Stimulated activated CD8-positive, alpha-beta memory T cell treated with anti-CD3 and anti-CD28 coated beads, Interleukin-4, amount 100 ng/mL, for 4 hours (primary cell): ENCODE results near the gene TSPO.

ENCODE experiments used
- DNase-seq, 2 donors: peaks; one replicate each; pipeline ENCODE4 v3.0.0-alpha.2; 2020; ENCODE audit warnings: low read depth in 2 of 2, low spot score in 1 of 2

TSPO gene

GRCh38 chr22:43157874-43158546, 6.7 kb downstream of the TSPO start:
- DNase-seq: no peak

GRCh38 chr22:43158778-43159483, 7.6 kb downstream of the TSPO start:
- DNase-seq: no peak

GRCh38 chr22:43159484-43160178, 8.3 kb downstream of the TSPO start:
- DNase-seq: no peak

GRCh38 chr22:43160497-43161126, 9.3 kb downstream of the TSPO start:
- no peak for DNase-seq

- no peak for DNase-seq
Observed at GRCh38 chr22:43162412-43163150, 11.2 kb downstream of the TSPO start.

- no peak for DNase-seq
Observed at GRCh38 chr22:43163241-43163795, 12.0 kb downstream of the TSPO start.

- no peak for DNase-seq
Observed at GRCh38 chr22:43164636-43165035, 13.3 kb downstream of the TSPO start.

- no peak for DNase-seq
Observed at GRCh38 chr22:43166132-43166930, 15.0 kb downstream of the TSPO start.

GRCh38 chr22:43167001-43167589, 15.7 kb downstream of the TSPO start:
- no peak for DNase-seq

- no peak for DNase-seq
Observed at GRCh38 chr22:43168471-43169309, 17.3 kb downstream of the TSPO start.

- DNase-seq: no peak
Observed at GRCh38 chr22:43169310-43170130, 18.2 kb downstream of the TSPO start.

- no peak for DNase-seq
Observed at GRCh38 chr22:43170131-43170480, 18.7 kb downstream of the TSPO start.

- DNase-seq: no peak
Observed at GRCh38 chr22:43171019-43171491, 19.7 kb downstream of the TSPO start.

GRCh38 chr22:43171607-43172006, 20.2 kb downstream of the TSPO start:
- DNase-seq: no peak

- no peak for DNase-seq
Observed at GRCh38 chr22:43172191-43172590, 20.8 kb downstream of the TSPO start.

GRCh38 chr22:43173566-43173965, 22.2 kb downstream of the TSPO start:
- DNase-seq: no peak

GRCh38 chr22:43173976-43174720, 22.8 kb downstream of the TSPO start:
- DNase-seq: no peak
